Heart left ventricle (tissue), 16 donors: ENCODE results near the gene RRAS. TPM values are rescaled to one million over a fixed set of nuclear protein-coding genes. Genes with fewer than 3 reads are reported as not detected.
A peak's percentile ranks its signal among the peaks of the same experiment; 100 is the strongest.

Experiments used
- ATAC-seq, 4 donors: fragments of 200-7000 bp; cut with Tn5 transposase; one replicate each; pipeline ENCODE4 v1.9.1; 2020 to 2022; ENCODE audit warnings: moderate library complexity in 4 of 4, mild to moderate bottlenecking in 3 of 4, moderate number of reproducible peaks in 1 of 4
- DNase-seq, 5 donors: peaks; one replicate each; pipeline ENCODE4 v3.0.0-alpha.2; 2020
- H3K27ac ChIP-seq, 12 donors: fragments of 200-600 bp; sonication (generic) in 4 of 12; one replicate each; pipeline versions ENCODE4 v1.5.0 to v1.8.0; 2016 to 2022; ENCODE audit warnings: mild to moderate bottlenecking in 2 of 12
- H3K27me3 ChIP-seq, 9 donors: fragments of 200-600 bp; sonication (generic) in 2 of 9; one replicate each; pipeline versions ENCODE4 v1.5.1 to v1.8.0; 2016 to 2022; ENCODE audit warnings: mild to moderate bottlenecking in 3 of 9
- H3K36me3 ChIP-seq, 9 donors: fragments of 200-600 bp; sonication (generic) in 2 of 9; one replicate each; pipeline versions ENCODE4 v1.5.0 to v1.8.0; 2018 to 2022; ENCODE audit warnings: mild to moderate bottlenecking in 2 of 9
- H3K4me1 ChIP-seq, 12 donors: fragments of 200-600 bp; sonication (generic) in 4 of 12; one replicate each; pipeline versions ENCODE4 v1.5.0 to v1.8.0; 2016 to 2022; ENCODE audit warnings: mild to moderate bottlenecking in 3 of 12
- H3K4me3 ChIP-seq, 12 donors: fragments of 200-600 bp; sonication (generic) in 4 of 12; one replicate each; pipeline versions ENCODE4 v1.5.0 to v1.8.0; 2017 to 2022; ENCODE audit warnings: mild to moderate bottlenecking in 9 of 12, moderate library complexity in 4 of 12
- H3K9me3 ChIP-seq, 12 donors: fragments of 200-600 bp; sonication (generic) in 4 of 12; one replicate each; pipeline versions ENCODE4 v1.5.0 to v1.8.0; 2016 to 2022; ENCODE audit warnings: mild to moderate bottlenecking in 1 of 12
- CTCF ChIP-seq, 12 donors: fragments of 200-600 bp; sonication (generic) in 4 of 12; IDR thresholded peaks; one replicate each; pipeline versions ENCODE4 v1.5.0 to v1.8.0; 2018 to 2022; ENCODE audit warnings: antibody characterized with exemption in 12 of 12, mild to moderate bottlenecking in 5 of 12
- POLR2A ChIP-seq, 2 donors: fragments of 450-650 bp; IDR thresholded peaks; one replicate each; pipeline ENCODE4 v1.6.1; 2017; ENCODE audit warnings: antibody characterized with exemption in 2 of 2, mild to moderate bottlenecking in 2 of 2, moderate library complexity in 2 of 2
- WGBS, 4 donors: extraction: QIAGEN DNeasy Blood & Tissue Kit in 2 of 4; methylation state at CpG; one replicate each; pipeline versions ENCODE4 v1.1.5 to v1.1.7; 2013 to 2018; 5-methylcytosine and 5-hydroxymethylcytosine counted together
- intact Hi-C, 10 donors: fragments of 100-400 bp; cut with DNase I; formaldehyde crosslinking; loops; one replicate each; pipeline versions ENCODE4 v1.11.1 to v1.14.2; 2022
- polyA plus RNA-seq, 2 donors: library from polyadenylated mRNA; stranded (reverse); fragments of 200-250 nt; gene quantifications; one replicate each; pipeline ENCODE4 v1.2.3, GENCODE V29; 2013
- total RNA-seq, 9 donors: library from RNA; depleted of rRNA in 2 of 9; stranded (reverse); fragments of >200 nt in 2 of 9; fragmentation: NEBNext Ultra II Directional in 3 of 9; extraction: Animal tissue kit (Norgen Biotek cat#: 25700) in 3 of 9; gene quantifications; one replicate each; pipeline versions ENCODE4 v1.1.0 to v1.2.4, GENCODE V29; 2016 to 2023
- donor health status: ischemic (EF 13 %, LVEDD 7.1; RV severe dilation, severe dysfunction).
- donor health status: healthy with polysubstance abuse.
- donor health status: DM: no; HTN: yes; CAD: no.
- donor health status: DM: no; HTN: no; CAD: no.
- donor health status: ischemic (EF 25% LVEDD 6.9; RV normal size, moderate dysfunction).
- donor health status: ischemic (EF 25% LVEDD 5.7; RV mildly dilated, moderate dysfunction).
- donor health status: healthy.
- donor health status: DM: yes; HTN: yes; CAD: no.
- donor health status: ischemic (EF 35%, LVEDD 5.7; RV mildly dilated, moderate dysfunction).
- donor health status: nonischemic (EF 11% LVEDD 7.7; RV severe dilation, severe dysfunction).
- donor health status: DM: yes; HTN: yes; CAD: no.
- donor health status: PGD.
- donor health status: ischemic (EF 29% LVEDD 5.4; RV normal size, mild dysfunction).
- donor health status: nonischemic (EF 23%, LVEDD 6.1; RV moderate dilation, normal function).

RRAS gene
- total and polyA plus RNA-seq, 11 donors: 64.4 to 177 (median 112) TPM

GRCh38 chr19:49590071-49590970, 49.6 kb downstream of the RRAS start:
- Histone ChIP-seq H3K4me1 (peaks cover 5 to 35% (median 20%) of the 10 kb centered on the region in 12 donors), H3K27me3 (no peaks in the 10 kb centered on the region), H3K27ac (peak overlapping the region; percentile 82 to 99 (median 94)), H3K36me3 (peaks cover 0 to 18% (median 14%) of the 10 kb centered on the region in 9 donors), H3K9me3 (no peaks in the 10 kb centered on the region), H3K4me3 (peak overlapping the region; percentile 68 to 96 (median 80))
- intact Hi-C loops: loop anchor here in 9 of 10 donors (1.0 to 10.0 kb wide), 8 partner anchors 47 to 87 kb away; partner anchors contain the start of genes PRMT1 (in 3 of the 9), RRAS (in 2 of the 9), BCL2L12 (in 1 of the 9) and IRF3 (in 1 of the 9)
- WGBS, 4 donors: 0 to 1% (median 0%) methylated on average over 42 to 58 of the region's 58 CpGs
- DNase-seq (peak; percentile 93 to 97 (median 97)), ATAC-seq (peak; percentile 86 to 91 (median 89))
- TF ChIP-seq CTCF (IDR thresholded peaks at IDR 0.05) (peak in 1 of 12 donors; percentile 10), POLR2A (IDR thresholded peaks at IDR 0.05) (peak in 1 of 2 donors; percentile 73)

DNA sequence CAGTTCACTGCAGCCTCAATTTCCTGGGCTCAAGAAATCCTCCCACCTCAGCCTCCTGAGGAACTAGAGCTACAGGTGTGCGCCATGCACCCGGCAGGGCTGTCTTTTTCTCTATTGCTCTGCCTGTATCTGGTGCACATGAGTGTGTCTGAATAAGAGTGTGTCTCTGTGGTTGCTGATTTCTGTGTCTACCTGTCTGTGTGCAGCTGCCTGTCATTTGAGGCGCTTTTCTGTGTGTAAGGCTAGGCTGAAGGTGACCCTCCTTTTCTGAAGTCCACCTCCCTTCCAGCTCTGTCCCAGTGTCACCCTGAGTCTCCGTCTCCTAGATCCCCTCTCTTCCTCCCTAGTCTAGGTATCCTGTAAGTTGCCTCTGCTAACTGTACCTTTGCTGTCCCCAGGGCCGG, 50.4 kb downstream of the RRAS start:
- WGBS, 4 donors: 59 to 70% (median 66%) methylated on average over 5 of the region's 5 CpGs
- Histone ChIP-seq H3K27ac (peak overlapping the region; percentile 46 to 99 (median 94)), H3K4me3 (peak overlapping the region in 3 of 12 donors; percentile 15 to 92 (median 86)), H3K4me1 (peaks cover 5 to 35% (median 20%) of the 10 kb centered on the region in 12 donors), H3K9me3 (no peaks in the 10 kb centered on the region), H3K27me3 (no peaks in the 10 kb centered on the region), H3K36me3 (peaks cover 0 to 9% (median 6%) of the 10 kb centered on the region in 9 donors)
- no peak for TF ChIP-seq POLR2A (IDR thresholded peaks at IDR 0.05)
- TF ChIP-seq CTCF (IDR thresholded peaks at IDR 0.05): no peak
- intact Hi-C loops: no loop called here
- no peak for ATAC-seq
- DNase-seq: no peak

GRCh38 chr19:49588365-49589122, 51.4 kb downstream of the RRAS start:
- no peaks in the 10 kb centered on the region for H3K27me3 ChIP-seq
- intact Hi-C loops: no loop called here
- DNase-seq (no peak), ATAC-seq (no peak)
- no peaks in the 10 kb centered on the region for H3K9me3 ChIP-seq
- TF ChIP-seq POLR2A (IDR thresholded peaks at IDR 0.05) (no peak), CTCF (IDR thresholded peaks at IDR 0.05) (no peak)
- H3K27ac ChIP-seq: peak overlapping the region in 1 of 12 donors; percentile 29
- H3K4me1 ChIP-seq: peaks cover under 1 to 29% (median 14%) of the 10 kb centered on the region in 12 donors
- no peaks in the 10 kb centered on the region for H3K36me3 ChIP-seq
- no peak overlapping the region for H3K4me3 ChIP-seq
- 64 to 69% (median 68%) methylated on average over 18 of the region's 18 CpGs for WGBS, 4 donors
